Astrocyte (in vitro differentiated cells and primary cell): Measurements from ENCODE around the gene PPARG. TPM values are rescaled to one million over a fixed set of nuclear protein-coding genes. Genes with fewer than 3 reads are reported as not detected.

Source experiments
- DNase-seq: peaks from one replicate; pipeline ENCODE4 v3.0.0-alpha.2; 2010; ENCODE audit warnings: low read depth
- FAIRE-seq: peaks from 2 replicates; lab custom pipeline; 2011; peaks lifted over from hg19 to GRCh38; lab: Jason Lieb, UNC
- H2AFZ ChIP-seq: 2 replicates; pipeline ENCODE4 v1.6.0; 2012; ENCODE audit warnings: low read depth, low read length, inconsistent platforms
- H3K27ac ChIP-seq: 2 replicates; pipeline ENCODE4 v1.5.1; 2011; ENCODE audit warnings: low read depth, low read length, inconsistent platforms
- H3K27me3 ChIP-seq: 2 replicates; pipeline ENCODE4 v1.6.0; 2011; ENCODE audit warnings: low read length, inconsistent platforms; ENCODE audit not compliant: insufficient read depth
- H3K36me3 ChIP-seq: 2 replicates; pipeline ENCODE4 v1.5.1; 2011; ENCODE audit warnings: low read length, inconsistent platforms; ENCODE audit not compliant: insufficient read depth
- H3K4me1 ChIP-seq: 2 replicates; pipeline ENCODE4 v1.5.1; 2011; ENCODE audit warnings: low read length, inconsistent platforms; ENCODE audit not compliant: insufficient read depth
- H3K4me2 ChIP-seq: 2 replicates; pipeline ENCODE4 v1.6.0; 2012; ENCODE audit warnings: low read length, inconsistent platforms
- H3K4me3 ChIP-seq: 2 replicates; pipeline ENCODE4 v1.5.1; 2011; ENCODE audit warnings: low read depth, mild to moderate bottlenecking, low read length, inconsistent platforms; ENCODE audit not compliant: insufficient read depth
- H3K79me2 ChIP-seq: 2 replicates; pipeline ENCODE4 v1.6.0; 2012; ENCODE audit warnings: mild to moderate bottlenecking, low read length, inconsistent platforms; ENCODE audit not compliant: insufficient read depth
- H3K9ac ChIP-seq: 2 replicates; pipeline ENCODE4 v1.6.0; 2012; ENCODE audit warnings: mild to moderate bottlenecking, low read length, inconsistent platforms
- H3K9me3 ChIP-seq: 2 replicates; pipeline ENCODE4 v1.5.1; 2012; ENCODE audit warnings: low read depth, mild to moderate bottlenecking, low read length, inconsistent platforms; ENCODE audit not compliant: insufficient read depth
- H4K20me1 ChIP-seq: 2 replicates; pipeline ENCODE4 v1.6.0; 2012; ENCODE audit warnings: low read length, inconsistent platforms; ENCODE audit not compliant: insufficient read depth
- H3K27ac Mint-ChIP-seq: one replicate; pipeline ENCODE4 v1.8.0; 2021; ENCODE audit warnings: mild to moderate bottlenecking, mixed read lengths; ENCODE audit not compliant: unreplicated experiment
- H3K27me3 Mint-ChIP-seq: one replicate; pipeline ENCODE4 v1.8.0; 2021; ENCODE audit warnings: low read depth, mixed read lengths; ENCODE audit not compliant: unreplicated experiment
- H3K36me3 Mint-ChIP-seq: one replicate; pipeline ENCODE4 v1.8.0; 2021; ENCODE audit warnings: low read depth, mixed read lengths; ENCODE audit not compliant: unreplicated experiment
- H3K4me1 Mint-ChIP-seq: one replicate; pipeline ENCODE4 v1.8.0; 2021; ENCODE audit warnings: low read depth, mixed read lengths; ENCODE audit not compliant: unreplicated experiment
- H3K4me3 Mint-ChIP-seq: one replicate; pipeline ENCODE4 v1.8.0; 2021; ENCODE audit warnings: mild to moderate bottlenecking, moderate library complexity, mixed read lengths; ENCODE audit not compliant: unreplicated experiment
- H3K9me3 Mint-ChIP-seq: one replicate; pipeline ENCODE4 v1.8.0; 2021; ENCODE audit warnings: mild to moderate bottlenecking, mixed read lengths; ENCODE audit not compliant: unreplicated experiment
- EZH2 ChIP-seq: IDR thresholded peaks from 2 replicates; pipeline ENCODE4 v1.6.1; 2012; ENCODE audit warnings: mild to moderate bottlenecking, low read length, inconsistent platforms; ENCODE audit not compliant: insufficient read depth
- total RNA-seq: library from RNA; stranded (reverse); gene quantifications from 2 replicates; pipeline ENCODE4 v1.2.1, GENCODE V29; 2021
- TF ChIP-seq, protein P1 (sequence below): IDR thresholded peaks from 2 replicates; pipeline ENCODE4 v1.5.1; 2011; ENCODE audit warnings: low read depth, mild to moderate bottlenecking, inconsistent platforms, low read length, moderate library complexity; ENCODE audit not compliant: insufficient read depth

Gene PPARG
- total RNA-seq, 1 donor from 2014 or later, result 4.4 TPM

DNA sequence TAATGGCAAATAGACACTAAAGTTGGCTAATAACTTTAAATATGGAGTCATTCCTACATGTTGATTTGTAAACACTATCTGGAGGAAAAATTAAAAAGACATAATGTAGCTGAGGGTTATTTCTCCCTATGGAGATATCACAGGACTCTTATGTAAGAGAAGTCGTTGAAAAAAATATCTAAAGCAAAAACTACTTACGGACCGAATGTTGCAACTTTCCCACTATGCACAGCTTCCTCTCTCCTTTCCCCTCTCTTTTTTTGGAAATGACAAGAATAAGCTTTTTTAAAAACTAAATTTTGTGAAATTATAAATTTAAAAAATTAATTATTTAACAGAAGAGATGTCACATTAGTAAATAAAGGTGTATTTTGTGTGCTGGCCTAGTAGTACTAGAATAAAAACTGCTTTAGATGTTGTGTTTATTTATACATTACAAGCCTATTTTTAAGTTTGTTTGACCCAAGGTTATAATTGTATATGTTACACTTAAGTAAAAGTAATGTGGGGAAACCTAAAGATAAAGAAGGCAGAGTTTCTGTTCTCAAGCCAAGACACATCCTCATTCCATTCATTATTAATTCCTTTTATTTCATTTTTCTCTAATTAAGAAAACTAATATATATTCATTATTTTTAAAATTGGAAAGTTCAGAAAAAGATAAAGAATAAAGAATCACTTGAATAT is 20.7 kb upstream of the PPARG start:
- no peak overlapping the region for H3K27ac ChIP-seq
- peaks cover 4% of the 10 kb centered on the region for H3K27me3 Mint-ChIP-seq
- peaks cover 1% of the 10 kb centered on the region for H3K9me3 Mint-ChIP-seq
- H3K4me2 ChIP-seq, result no peak overlapping the region
- no peaks in the 10 kb centered on the region for H3K27me3 ChIP-seq
- H3K27ac Mint-ChIP-seq, result no peak overlapping the region
- H3K4me3 ChIP-seq, result no peak overlapping the region
- H3K4me3 Mint-ChIP-seq, result no peak overlapping the region
- no peak overlapping the region for H3K9ac ChIP-seq
- TF ChIP-seq, protein P1, sequence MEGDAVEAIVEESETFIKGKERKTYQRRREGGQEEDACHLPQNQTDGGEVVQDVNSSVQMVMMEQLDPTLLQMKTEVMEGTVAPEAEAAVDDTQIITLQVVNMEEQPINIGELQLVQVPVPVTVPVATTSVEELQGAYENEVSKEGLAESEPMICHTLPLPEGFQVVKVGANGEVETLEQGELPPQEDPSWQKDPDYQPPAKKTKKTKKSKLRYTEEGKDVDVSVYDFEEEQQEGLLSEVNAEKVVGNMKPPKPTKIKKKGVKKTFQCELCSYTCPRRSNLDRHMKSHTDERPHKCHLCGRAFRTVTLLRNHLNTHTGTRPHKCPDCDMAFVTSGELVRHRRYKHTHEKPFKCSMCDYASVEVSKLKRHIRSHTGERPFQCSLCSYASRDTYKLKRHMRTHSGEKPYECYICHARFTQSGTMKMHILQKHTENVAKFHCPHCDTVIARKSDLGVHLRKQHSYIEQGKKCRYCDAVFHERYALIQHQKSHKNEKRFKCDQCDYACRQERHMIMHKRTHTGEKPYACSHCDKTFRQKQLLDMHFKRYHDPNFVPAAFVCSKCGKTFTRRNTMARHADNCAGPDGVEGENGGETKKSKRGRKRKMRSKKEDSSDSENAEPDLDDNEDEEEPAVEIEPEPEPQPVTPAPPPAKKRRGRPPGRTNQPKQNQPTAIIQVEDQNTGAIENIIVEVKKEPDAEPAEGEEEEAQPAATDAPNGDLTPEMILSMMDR, result no peak
- TF ChIP-seq EZH2, result no peak
- H4K20me1 ChIP-seq, result no peaks in the 10 kb centered on the region
- H3K4me1 Mint-ChIP-seq, result no peaks in the 10 kb centered on the region
- H3K9me3 ChIP-seq, result no peaks in the 10 kb centered on the region
- H3K36me3 Mint-ChIP-seq, result no peaks in the 10 kb centered on the region
- FAIRE-seq (no peak), DNase-seq (no peak)
- no peaks in the 10 kb centered on the region for H3K4me1 ChIP-seq
- no peaks in the 10 kb centered on the region for H3K79me2 ChIP-seq
- H3K36me3 ChIP-seq, result no peaks in the 10 kb centered on the region
- no peak overlapping the region for H2AFZ ChIP-seq

DNA sequence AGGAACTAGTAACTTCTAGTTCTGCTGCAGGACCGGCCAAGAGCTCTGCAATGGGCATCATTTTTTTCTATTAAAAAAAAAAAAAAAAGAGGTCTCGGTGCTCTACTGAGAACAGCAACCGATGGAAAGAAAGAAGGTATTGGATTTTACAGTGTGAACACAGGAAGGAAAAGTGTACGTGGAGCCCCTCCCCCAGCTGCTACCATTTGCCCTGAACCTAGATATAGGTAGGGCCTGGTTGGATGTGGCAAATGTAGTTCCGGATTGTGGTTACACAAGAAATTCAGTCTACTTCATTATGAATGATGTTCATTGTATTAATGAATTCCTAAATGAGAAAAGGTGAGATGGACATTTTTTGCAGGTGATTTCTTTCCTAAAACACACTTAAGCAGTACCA is 17.9 kb upstream of the PPARG start:
- Mint-ChIP-seq H3K4me3 (no peak overlapping the region), H3K36me3 (no peaks in the 10 kb centered on the region), H3K27ac (no peak overlapping the region), H3K4me1 (no peaks in the 10 kb centered on the region), H3K27me3 (peaks cover 9% of the 10 kb centered on the region), H3K9me3 (peaks cover 1% of the 10 kb centered on the region)
- no peak overlapping the region for H3K27ac ChIP-seq
- H3K4me1 ChIP-seq, result no peaks in the 10 kb centered on the region
- no peaks in the 10 kb centered on the region for H4K20me1 ChIP-seq
- no peak overlapping the region for H2AFZ ChIP-seq
- no peaks in the 10 kb centered on the region for H3K79me2 ChIP-seq
- H3K4me3 ChIP-seq, result no peak overlapping the region
- H3K4me2 ChIP-seq, result no peak overlapping the region
- H3K36me3 ChIP-seq, result no peaks in the 10 kb centered on the region
- H3K9ac ChIP-seq, result no peak overlapping the region
- H3K27me3 ChIP-seq, result no peaks in the 10 kb centered on the region
- TF ChIP-seq, protein P1, result no peak
- TF ChIP-seq EZH2, result no peak
- no peaks in the 10 kb centered on the region for H3K9me3 ChIP-seq
- DNase-seq (no peak), FAIRE-seq (no peak)

DNA sequence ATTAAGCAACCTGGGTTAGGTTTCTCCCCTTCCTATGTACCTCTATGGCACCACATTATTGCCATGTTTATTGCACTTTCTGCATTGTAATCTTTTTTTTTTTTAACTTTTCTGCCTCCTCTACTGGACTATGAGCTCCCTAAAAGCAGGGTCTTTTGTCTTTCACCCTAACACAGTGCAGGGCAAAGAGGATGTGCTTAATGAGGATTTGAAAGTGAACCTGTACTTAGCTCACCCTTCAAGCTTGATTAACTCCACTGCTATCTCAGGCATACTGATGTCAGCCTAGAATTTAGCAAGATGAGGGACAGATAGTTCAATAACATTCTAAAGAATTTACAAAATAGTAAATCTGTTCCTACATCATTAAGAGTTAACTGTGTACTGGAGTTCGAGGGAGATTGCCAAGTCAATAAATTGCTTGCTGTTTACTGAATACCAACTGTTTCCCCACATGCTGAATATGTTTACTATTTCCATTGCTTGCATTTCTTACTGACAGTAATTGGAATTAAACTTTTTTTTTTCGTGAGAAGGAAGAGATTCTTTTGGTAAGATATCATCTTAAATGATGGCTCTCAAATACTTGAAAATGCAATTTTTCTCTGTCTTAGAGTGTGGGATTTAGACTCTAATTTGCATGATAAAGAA is 15.7 kb upstream of the PPARG start:
- Histone ChIP-seq H3K4me2 (no peak overlapping the region), H3K9ac (no peak overlapping the region), H2AFZ (no peak overlapping the region), H3K36me3 (no peaks in the 10 kb centered on the region), H3K79me2 (no peaks in the 10 kb centered on the region), H3K4me3 (no peak overlapping the region), H3K9me3 (no peaks in the 10 kb centered on the region), H3K4me1 (no peaks in the 10 kb centered on the region), H4K20me1 (no peaks in the 10 kb centered on the region), H3K27ac (no peak overlapping the region), H3K27me3 (no peaks in the 10 kb centered on the region)
- Mint-ChIP-seq H3K4me3 (no peak overlapping the region), H3K9me3 (peaks cover 1% of the 10 kb centered on the region), H3K27me3 (peaks cover 10% of the 10 kb centered on the region), H3K27ac (no peak overlapping the region), H3K4me1 (no peaks in the 10 kb centered on the region), H3K36me3 (no peaks in the 10 kb centered on the region)
- no peak for TF ChIP-seq EZH2
- TF ChIP-seq, protein P1, result no peak
- FAIRE-seq (no peak), DNase-seq (no peak)
